Body of pancreas (tissue), 4 donors: ENCODE results near the gene BMP8A. TPM values are rescaled to one million over a fixed set of nuclear protein-coding genes. Genes with fewer than 3 reads are reported as not detected.
"Not testable (repeated sequence)": the region's sequence is repeated elsewhere in the genome, so short reads cannot be mapped to it uniquely, and the experiment has no call there.

Experiments
- ATAC-seq: fragments of 150-250 bp; one replicate; pipeline ENCODE4 v1.9.1; 2016
- DNase-seq, 4 donors: peaks; one replicate each; pipeline ENCODE4 v3.0.0-alpha.2; 2019
- H3K27ac ChIP-seq, 4 donors: fragments of 200-600 bp; sonication (generic); 1 replicate in 3 of 4; 2 replicates in 1 of 4; pipeline versions ENCODE4 v1.5.1 to v1.6.1; 2016 to 2019; ENCODE audit warnings: mild to moderate bottlenecking in 1 of 4, mixed read lengths in 1 of 4, moderate library complexity in 1 of 4
- H3K27me3 ChIP-seq, 2 donors: fragments of 200-600 bp; sonication (generic); one replicate each; pipeline ENCODE4 v1.6.0; 2016; ENCODE audit warnings: mild to moderate bottlenecking in 1 of 2
- H3K36me3 ChIP-seq, 2 donors: fragments of 200-600 bp; sonication (generic); replicated peaks in 1 of 2; 2 replicates each; pipeline ENCODE4 v1.5.1; 2016; ENCODE audit warnings: low read depth in 2 of 2; ENCODE audit not compliant: insufficient read depth in 1 of 2
- H3K4me1 ChIP-seq: fragments of 200-600 bp; sonication (generic); one replicate; pipeline ENCODE4 v1.6.0; 2016
- H3K4me3 ChIP-seq, 2 donors: fragments of 200-600 bp; sonication (generic); 1 replicate in 1 of 2; 2 replicates in 1 of 2; pipeline ENCODE4 v1.5.1; 2016 to 2019
- H3K9me3 ChIP-seq, 3 donors: fragments of 200-600 bp; sonication (generic); 1 replicate in 2 of 3; 2 replicates in 1 of 3; pipeline ENCODE4 v1.5.1; 2016
- POLR2A ChIP-seq, 3 donors: fragments of 450-650 bp; IDR thresholded peaks; one replicate each; pipeline ENCODE4 v1.6.1; 2016; ENCODE audit warnings: antibody characterized with exemption in 3 of 3, mild to moderate bottlenecking in 2 of 3
- WGBS, 2 donors: methylation state at CpG; one replicate each; pipeline ENCODE4 v1.1.5; 2017; 5-methylcytosine and 5-hydroxymethylcytosine counted together
- intact Hi-C: fragments of 100-400 bp; cut with DNase I; formaldehyde crosslinking; loops from one replicate; pipeline ENCODE4 v1.15.1; 2023
- total RNA-seq, 2 donors: library from RNA; depleted of rRNA; stranded (reverse); fragments of >200 nt; gene quantifications; one replicate each; pipeline ENCODE4 v1.1.0, GENCODE V29; 2016
- TF ChIP-seq, protein P1 (sequence below), 7 experiments: fragments of 450-650 bp in 4 of 7; fragments of 200-600 bp in 3 of 7; sonication (generic) in 3 of 7; IDR thresholded peaks; one replicate each; pipeline ENCODE4 v1.5.1; 2016 to 2019; ENCODE audit warnings: antibody characterized with exemption in 7 of 7

Gene BMP8A
- total RNA-seq, 2 donors from 2014 or later = 5.7 TPM; not detected in 1

DNA sequence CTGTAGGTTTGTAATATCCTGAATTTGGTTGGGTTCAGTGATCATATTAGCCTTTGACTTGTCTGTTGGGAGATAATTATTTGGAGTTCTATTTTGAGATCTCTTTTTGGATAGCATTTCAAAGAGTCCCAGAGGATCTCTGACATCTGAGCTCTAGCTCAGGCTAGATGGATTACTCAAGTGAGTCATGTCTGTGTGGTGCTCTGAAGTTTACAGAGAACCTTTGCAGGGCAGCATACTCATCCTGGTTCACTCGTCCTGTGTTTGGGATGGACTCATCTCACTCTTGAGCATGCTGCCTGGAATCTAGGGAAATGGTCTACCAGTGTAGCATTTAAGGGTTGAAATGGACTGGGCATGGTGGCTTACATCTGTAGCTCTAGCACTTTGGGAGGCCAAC is 29.4 kb upstream of the BMP8A start:
- no peak for ATAC-seq
- Histone ChIP-seq H3K27ac (no peak overlapping the region), H3K9me3 (no peaks in the 10 kb centered on the region), H3K36me3 (peaks cover 13 to 50% of the 10 kb centered on the region in 2 donors), H3K4me3 (no peak overlapping the region), H3K27me3 (no peaks in the 10 kb centered on the region), H3K4me1 (no peaks in the 10 kb centered on the region)
- 74 to 75% methylated on average over 1 of the region's 1 CpG for WGBS, 2 donors
- no peak for TF ChIP-seq POLR2A (IDR thresholded peaks at IDR 0.05)
- TF ChIP-seq, protein P1, sequence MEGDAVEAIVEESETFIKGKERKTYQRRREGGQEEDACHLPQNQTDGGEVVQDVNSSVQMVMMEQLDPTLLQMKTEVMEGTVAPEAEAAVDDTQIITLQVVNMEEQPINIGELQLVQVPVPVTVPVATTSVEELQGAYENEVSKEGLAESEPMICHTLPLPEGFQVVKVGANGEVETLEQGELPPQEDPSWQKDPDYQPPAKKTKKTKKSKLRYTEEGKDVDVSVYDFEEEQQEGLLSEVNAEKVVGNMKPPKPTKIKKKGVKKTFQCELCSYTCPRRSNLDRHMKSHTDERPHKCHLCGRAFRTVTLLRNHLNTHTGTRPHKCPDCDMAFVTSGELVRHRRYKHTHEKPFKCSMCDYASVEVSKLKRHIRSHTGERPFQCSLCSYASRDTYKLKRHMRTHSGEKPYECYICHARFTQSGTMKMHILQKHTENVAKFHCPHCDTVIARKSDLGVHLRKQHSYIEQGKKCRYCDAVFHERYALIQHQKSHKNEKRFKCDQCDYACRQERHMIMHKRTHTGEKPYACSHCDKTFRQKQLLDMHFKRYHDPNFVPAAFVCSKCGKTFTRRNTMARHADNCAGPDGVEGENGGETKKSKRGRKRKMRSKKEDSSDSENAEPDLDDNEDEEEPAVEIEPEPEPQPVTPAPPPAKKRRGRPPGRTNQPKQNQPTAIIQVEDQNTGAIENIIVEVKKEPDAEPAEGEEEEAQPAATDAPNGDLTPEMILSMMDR (IDR thresholded peaks at IDR 0.05) = no peak
- DNase-seq = no peak
- intact Hi-C loops = no loop called here

DNA sequence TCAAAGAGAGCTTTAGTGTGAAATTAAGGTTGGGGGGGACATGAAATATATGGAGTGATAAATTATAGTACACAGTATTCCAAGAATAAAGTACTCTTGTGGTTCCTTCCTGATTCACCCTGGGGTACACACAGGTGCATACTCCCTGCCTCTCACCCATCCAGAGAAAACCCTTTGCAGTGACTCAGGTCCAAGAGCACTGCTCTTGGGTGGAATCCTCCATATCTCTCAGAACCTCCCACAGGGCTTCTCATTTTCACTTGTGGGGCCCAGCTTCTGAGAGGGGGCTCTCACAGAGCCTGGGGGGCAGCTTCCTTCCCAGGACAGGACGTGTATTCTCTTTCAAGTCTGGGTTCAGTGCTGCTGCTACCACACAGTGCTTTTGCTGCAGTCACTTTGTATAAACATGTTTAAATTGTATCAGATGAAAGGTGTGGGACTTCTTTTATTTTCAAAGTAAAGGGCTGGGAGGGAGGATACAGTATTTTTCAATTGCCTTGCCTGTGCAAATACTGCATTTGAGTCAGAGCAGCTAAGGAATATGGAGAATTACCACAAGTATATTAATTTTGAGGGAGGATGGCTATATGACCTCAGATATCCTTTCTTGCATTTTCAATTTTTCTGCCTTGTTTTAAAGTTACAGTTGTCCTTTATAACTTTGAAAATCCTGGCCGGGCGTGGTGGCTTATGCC is 24.9 kb upstream of the BMP8A start:
- no peaks in the 10 kb centered on the region for H3K9me3 ChIP-seq
- WGBS, 2 donors = 88 to 94% methylated on average over 3 of the region's 3 CpGs
- peaks cover 5 to 24% of the 10 kb centered on the region in 2 donors for H3K36me3 ChIP-seq
- no peaks in the 10 kb centered on the region for H3K27me3 ChIP-seq
- H3K27ac ChIP-seq = no peak overlapping the region
- TF ChIP-seq, protein P1 (IDR thresholded peaks at IDR 0.05) = no peak
- no peak for TF ChIP-seq POLR2A (IDR thresholded peaks at IDR 0.05)
- H3K4me3 ChIP-seq = no peak overlapping the region
- no peaks in the 10 kb centered on the region for H3K4me1 ChIP-seq
- intact Hi-C loops = no loop called here
- ATAC-seq = no peak
- no peak for DNase-seq

DNA sequence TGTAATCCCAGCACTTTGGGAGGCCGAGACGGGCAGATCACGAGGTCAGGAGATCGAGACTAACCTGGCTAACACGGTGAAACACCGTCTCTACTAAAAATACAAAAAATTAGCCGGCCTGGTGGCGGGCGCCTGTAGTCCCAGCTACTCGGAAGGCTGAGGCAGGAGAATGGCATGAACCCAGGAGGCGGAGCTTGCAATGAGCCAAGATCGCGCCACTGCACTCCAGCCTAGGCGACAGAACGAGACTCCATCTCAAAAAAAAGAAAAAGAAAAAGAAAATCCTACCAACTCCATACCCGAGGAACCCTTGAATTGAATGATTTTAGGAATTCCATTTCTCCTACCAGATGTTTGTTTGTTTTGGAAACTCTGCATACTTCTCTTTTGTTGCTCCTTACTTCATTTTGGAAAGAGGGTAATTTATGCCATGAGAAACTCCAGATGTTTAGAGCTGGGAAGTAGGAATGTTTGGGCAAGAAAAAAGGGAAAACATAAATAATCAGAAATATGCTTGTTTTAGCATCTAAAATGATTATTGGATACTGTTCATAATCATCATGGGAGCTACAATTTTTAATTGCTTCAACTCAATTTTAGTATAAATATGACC is 24.2 kb upstream of the BMP8A start:
- intact Hi-C loops, H3K27ac ChIP-seq, H3K4me1 ChIP-seq, H3K4me3 ChIP-seq, H3K27me3 ChIP-seq, DNase-seq, ATAC-seq, H3K9me3 ChIP-seq: not testable (repeated sequence)
- WGBS, 2 donors = 89% methylated on average over 16 of the region's 16 CpGs
- H3K36me3 ChIP-seq = peaks cover 5 to 19% of the 10 kb centered on the region in 2 donors

DNA sequence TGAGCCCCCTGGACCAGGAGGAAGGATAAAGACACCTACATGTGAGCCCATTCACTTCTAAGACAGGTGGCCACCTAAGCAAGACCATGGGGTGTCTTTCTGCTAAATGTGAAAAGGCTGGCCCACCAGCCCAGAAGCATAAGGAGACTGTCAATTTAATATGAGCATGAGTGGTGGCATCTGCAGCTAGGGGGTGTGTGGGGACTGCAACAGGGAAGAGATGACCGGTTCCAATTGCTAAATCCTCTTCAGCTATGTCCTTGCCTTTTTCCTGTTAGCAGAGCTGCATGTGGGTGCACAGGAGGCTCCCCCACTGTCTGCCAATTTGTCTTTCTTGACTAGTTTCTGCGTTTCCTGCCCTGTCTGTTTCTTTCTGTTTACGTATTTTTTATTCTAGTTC is 22.3 kb upstream of the BMP8A start:
- 71 to 74% methylated on average over 3 of the region's 3 CpGs for WGBS, 2 donors
- H3K36me3 ChIP-seq = peaks cover 5 to 15% of the 10 kb centered on the region in 2 donors
- no peaks in the 10 kb centered on the region for H3K27me3 ChIP-seq
- intact Hi-C loops = no loop called here
- no peak overlapping the region for H3K27ac ChIP-seq
- ATAC-seq (no peak), DNase-seq (no peak)
- H3K4me3 ChIP-seq = no peak overlapping the region
- no peak for TF ChIP-seq POLR2A (IDR thresholded peaks at IDR 0.05)
- TF ChIP-seq, protein P1 (IDR thresholded peaks at IDR 0.05) = no peak
- peaks cover 2% of the 10 kb centered on the region for H3K4me1 ChIP-seq
- H3K9me3 ChIP-seq = no peaks in the 10 kb centered on the region

DNA sequence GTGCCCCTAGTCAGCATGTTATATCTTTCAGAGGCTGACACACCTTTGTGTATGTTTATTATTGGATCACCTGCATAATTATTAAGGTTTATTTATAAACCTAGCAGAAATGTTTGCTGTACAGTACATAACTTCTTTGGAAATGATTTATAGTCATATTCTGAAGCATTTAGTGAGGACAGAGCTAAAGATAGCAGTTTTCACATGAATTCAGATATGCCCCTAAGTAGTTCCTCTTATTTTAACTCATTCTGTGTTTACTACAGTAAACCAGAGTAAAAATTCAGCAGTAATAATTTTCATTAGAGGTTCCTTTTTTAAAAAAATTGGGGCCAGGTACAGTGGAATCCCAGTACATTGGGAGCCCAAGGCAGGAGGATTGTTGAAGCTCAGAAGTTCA is 21.4 kb upstream of the BMP8A start:
- peaks cover 5 to 13% of the 10 kb centered on the region in 2 donors for H3K36me3 ChIP-seq
- H3K27me3 ChIP-seq = no peaks in the 10 kb centered on the region

More for the DNA sequence above, 21.4 kb upstream of the BMP8A start:
- H3K9me3 ChIP-seq = no peaks in the 10 kb centered on the region
- ATAC-seq = no peak
- no peak overlapping the region for H3K27ac ChIP-seq
- peaks cover 11% of the 10 kb centered on the region for H3K4me1 ChIP-seq
- H3K4me3 ChIP-seq = no peak overlapping the region
- TF ChIP-seq POLR2A (IDR thresholded peaks at IDR 0.05) = no peak
- TF ChIP-seq, protein P1 (IDR thresholded peaks at IDR 0.05) = no peak
- intact Hi-C loops = no loop called here
- no peak for DNase-seq
